HL-60 (cell line): ENCODE results near the gene CST9L.
"Not testable (repeated sequence)": the region's sequence is repeated elsewhere in the genome, so short reads cannot be mapped to it uniquely, and the experiment has no call there.

ENCODE experiments used
- DNase-seq, 2 experiments: peaks; one replicate each; pipeline ENCODE4 v3.0.0-alpha.2; 2010 to 2020; ENCODE audit warnings: low read depth in 1 of 2, low spot score in 1 of 2
- H3K27ac ChIP-seq: fragments of 250-450 bp; sonication (Bioruptor Pico); replicated peaks from 2 replicates; pipeline ENCODE4 v1.5.1; 2020; ENCODE audit warnings: mild to moderate bottlenecking, moderate library complexity
- H3K27me3 ChIP-seq: fragments of 250-450 bp; sonication (Bioruptor Pico); 2 replicates; pipeline ENCODE4 v1.5.1; 2021; ENCODE audit warnings: mild to moderate bottlenecking, moderate library complexity; ENCODE audit not compliant: insufficient read depth, poor library complexity, severe bottlenecking
- H3K4me3 ChIP-seq: replicated peaks from 2 replicates; pipeline ENCODE4 v1.5.1; 2011; ENCODE audit warnings: mild to moderate bottlenecking, control low read depth, low read length; ENCODE audit not compliant: insufficient read depth
- GABPA ChIP-seq: IDR thresholded peaks from 2 replicates; pipeline ENCODE4 v1.6.1; 2012; ENCODE audit warnings: low read depth
- POLR2AphosphoS5 ChIP-seq: IDR thresholded peaks from 2 replicates; pipeline ENCODE4 v1.6.1; 2012; ENCODE audit warnings: low read depth
- SPI1 ChIP-seq: IDR thresholded peaks from 2 replicates; pipeline ENCODE4 v1.6.1; 2012; ENCODE audit warnings: low read depth, mild to moderate bottlenecking, borderline replicate concordance
- TF ChIP-seq, protein P1 (sequence below): IDR thresholded peaks from 2 replicates; pipeline ENCODE4 v1.6.1; 2012; ENCODE audit warnings: low read depth; ENCODE audit not compliant: insufficient replicate concordance
- TF ChIP-seq, protein P2 (sequence below): IDR thresholded peaks from one replicate; pipeline ENCODE4 v1.5.1; 2011; ENCODE audit warnings: low read length, control low read depth, inconsistent platforms; ENCODE audit not compliant: insufficient read depth

Gene CST9L

DNA sequence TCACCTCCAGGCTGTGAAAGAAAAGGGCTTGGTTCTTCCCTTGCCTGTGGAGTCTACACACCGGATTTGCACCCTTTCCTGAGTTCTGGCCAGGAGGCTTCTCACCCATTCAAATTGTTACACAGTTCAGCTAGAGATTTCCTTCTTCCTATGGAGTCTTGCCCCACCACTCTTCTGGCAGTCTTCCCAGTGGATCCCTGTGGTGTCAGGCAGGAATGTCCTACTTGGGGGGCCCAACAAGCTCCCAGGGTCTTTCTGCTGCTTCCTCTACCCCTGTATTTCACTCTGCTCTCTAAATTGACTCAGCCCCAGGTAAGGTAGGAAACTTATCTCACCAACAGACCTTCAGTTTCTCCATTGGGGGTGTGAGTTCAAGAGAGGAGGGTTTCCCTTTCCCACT, 14.0 kb upstream of the CST9L start:
- no peak for DNase-seq
- peaks cover 2% of the 10 kb centered on the region for H3K27me3 ChIP-seq
- no peak overlapping the region for H3K4me3 ChIP-seq
- H3K27ac ChIP-seq = no peak overlapping the region
- TF ChIP-seq, protein P1, sequence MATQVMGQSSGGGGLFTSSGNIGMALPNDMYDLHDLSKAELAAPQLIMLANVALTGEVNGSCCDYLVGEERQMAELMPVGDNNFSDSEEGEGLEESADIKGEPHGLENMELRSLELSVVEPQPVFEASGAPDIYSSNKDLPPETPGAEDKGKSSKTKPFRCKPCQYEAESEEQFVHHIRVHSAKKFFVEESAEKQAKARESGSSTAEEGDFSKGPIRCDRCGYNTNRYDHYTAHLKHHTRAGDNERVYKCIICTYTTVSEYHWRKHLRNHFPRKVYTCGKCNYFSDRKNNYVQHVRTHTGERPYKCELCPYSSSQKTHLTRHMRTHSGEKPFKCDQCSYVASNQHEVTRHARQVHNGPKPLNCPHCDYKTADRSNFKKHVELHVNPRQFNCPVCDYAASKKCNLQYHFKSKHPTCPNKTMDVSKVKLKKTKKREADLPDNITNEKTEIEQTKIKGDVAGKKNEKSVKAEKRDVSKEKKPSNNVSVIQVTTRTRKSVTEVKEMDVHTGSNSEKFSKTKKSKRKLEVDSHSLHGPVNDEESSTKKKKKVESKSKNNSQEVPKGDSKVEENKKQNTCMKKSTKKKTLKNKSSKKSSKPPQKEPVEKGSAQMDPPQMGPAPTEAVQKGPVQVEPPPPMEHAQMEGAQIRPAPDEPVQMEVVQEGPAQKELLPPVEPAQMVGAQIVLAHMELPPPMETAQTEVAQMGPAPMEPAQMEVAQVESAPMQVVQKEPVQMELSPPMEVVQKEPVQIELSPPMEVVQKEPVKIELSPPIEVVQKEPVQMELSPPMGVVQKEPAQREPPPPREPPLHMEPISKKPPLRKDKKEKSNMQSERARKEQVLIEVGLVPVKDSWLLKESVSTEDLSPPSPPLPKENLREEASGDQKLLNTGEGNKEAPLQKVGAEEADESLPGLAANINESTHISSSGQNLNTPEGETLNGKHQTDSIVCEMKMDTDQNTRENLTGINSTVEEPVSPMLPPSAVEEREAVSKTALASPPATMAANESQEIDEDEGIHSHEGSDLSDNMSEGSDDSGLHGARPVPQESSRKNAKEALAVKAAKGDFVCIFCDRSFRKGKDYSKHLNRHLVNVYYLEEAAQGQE = no peak
- TF ChIP-seq GABPA (no peak), SPI1 (no peak), POLR2AphosphoS5 (no peak)
- TF ChIP-seq, protein P2, sequence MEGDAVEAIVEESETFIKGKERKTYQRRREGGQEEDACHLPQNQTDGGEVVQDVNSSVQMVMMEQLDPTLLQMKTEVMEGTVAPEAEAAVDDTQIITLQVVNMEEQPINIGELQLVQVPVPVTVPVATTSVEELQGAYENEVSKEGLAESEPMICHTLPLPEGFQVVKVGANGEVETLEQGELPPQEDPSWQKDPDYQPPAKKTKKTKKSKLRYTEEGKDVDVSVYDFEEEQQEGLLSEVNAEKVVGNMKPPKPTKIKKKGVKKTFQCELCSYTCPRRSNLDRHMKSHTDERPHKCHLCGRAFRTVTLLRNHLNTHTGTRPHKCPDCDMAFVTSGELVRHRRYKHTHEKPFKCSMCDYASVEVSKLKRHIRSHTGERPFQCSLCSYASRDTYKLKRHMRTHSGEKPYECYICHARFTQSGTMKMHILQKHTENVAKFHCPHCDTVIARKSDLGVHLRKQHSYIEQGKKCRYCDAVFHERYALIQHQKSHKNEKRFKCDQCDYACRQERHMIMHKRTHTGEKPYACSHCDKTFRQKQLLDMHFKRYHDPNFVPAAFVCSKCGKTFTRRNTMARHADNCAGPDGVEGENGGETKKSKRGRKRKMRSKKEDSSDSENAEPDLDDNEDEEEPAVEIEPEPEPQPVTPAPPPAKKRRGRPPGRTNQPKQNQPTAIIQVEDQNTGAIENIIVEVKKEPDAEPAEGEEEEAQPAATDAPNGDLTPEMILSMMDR = no peak

DNA sequence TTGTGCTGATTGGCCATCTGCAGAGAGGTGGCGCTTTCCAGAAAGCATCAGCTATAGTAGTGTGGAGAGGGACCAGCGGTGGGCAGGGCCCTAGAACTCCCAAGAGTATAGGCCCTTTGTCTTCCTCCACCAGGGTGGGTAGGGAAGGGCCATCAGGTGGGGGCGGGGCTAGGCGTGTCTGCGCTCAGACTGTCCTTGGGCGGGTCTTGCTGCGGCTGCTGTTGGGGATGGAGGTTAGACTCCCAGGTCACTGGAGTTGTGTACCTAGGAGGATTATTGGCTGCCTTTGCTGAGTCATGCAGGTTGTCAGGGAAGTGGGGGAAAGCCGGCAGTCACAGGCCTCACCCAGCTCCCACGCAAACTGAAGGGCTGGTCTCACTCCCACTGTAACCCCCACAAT, 13.5 kb upstream of the CST9L start:
- H3K27ac ChIP-seq, H3K27me3 ChIP-seq, DNase-seq, H3K4me3 ChIP-seq: not testable (repeated sequence)

DNA sequence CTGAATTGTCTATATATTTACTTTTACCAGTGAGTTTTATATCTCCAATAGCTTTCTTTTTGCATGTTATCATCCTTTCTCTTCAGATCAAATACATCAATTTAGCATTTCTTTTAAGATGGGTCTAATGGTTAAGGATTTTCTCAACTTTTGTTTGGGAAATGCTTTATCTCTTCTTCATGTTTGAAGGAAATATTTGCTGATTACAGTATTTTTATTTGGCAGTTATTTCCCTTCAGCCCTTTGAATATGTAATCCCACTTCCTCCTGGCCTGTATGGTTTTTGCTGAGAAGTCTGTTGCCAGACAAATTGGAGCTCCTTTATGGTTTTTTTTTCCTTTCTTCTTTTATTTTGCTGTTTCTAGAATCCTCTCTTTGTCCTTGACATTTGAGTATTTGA, 6.7 kb upstream of the CST9L start:
- Histone ChIP-seq H3K27ac (no peak overlapping the region), H3K27me3 (peaks cover 2% of the 10 kb centered on the region), H3K4me3 (no peak overlapping the region)
- DNase-seq = no peak
- TF ChIP-seq SPI1 = no peak
- TF ChIP-seq, protein P2 = no peak
- TF ChIP-seq, protein P1 = no peak
- no peak for TF ChIP-seq GABPA
- no peak for TF ChIP-seq POLR2AphosphoS5

DNA sequence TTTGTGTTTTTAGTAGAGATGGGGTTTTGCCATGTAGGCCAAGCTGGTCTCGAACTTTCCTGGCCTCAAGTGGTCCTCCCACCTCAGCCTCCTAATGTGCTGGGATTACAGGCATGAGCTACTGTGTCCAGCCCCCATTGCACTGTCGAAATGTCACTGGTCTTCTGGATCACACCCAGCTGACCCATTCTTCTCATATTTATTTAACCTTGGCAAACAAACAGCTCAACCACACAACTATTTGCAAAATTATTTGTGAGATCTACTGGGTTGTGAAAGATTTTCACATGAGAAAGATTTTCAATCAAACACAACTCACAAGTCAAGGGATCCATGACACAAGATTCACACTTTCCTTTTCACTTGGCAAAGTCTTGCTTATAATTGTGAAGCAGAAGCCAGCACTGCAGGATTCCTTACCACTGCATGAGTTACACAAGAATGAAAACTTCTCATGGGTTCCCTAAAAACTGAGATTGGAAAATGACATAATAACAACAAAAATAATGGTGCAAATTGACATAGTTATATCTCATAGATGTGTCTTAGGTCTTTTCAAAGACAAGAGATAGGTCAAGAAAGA, 2.0 kb upstream of the CST9L start:
- TF ChIP-seq SPI1 (no peak), POLR2AphosphoS5 (no peak), GABPA (no peak)
- TF ChIP-seq, protein P2 = no peak
- TF ChIP-seq, protein P1 = no peak
- no peak for DNase-seq
- Histone ChIP-seq H3K27me3 (no peaks in the 10 kb centered on the region), H3K4me3 (no peak overlapping the region), H3K27ac (no peak overlapping the region)
